ENCODE measurements around the gene BLOC1S1. TPM values are rescaled to one million over a fixed set of nuclear protein-coding genes. Genes with fewer than 3 reads are reported as not detected.

Gene BLOC1S1
- total and polyA plus RNA-seq, 5 donors: 134 to 205 (median 141) TPM

DNA sequence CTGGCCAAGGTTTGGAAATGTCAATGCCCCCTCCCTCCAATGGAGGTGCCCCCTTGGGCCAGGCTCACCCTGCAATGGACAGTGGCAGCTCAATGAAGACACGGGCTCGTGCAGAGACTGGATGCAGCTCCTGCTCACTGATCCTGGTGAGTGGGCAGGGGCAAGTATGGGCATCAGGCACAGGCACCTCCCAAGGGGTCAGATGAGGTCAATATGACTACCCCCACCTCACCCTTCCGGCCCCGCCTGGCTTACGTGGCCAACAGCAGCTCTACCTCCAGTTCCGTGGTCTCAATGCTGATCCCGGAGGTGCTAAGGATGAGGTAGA is 21.7 kb upstream of the BLOC1S1 start:
- Histone ChIP-seq H3K27me3 (ENCODE audit: control insufficient read depth, insufficient read depth) (no peaks in the 10 kb centered on the region), H3K4me3 (ENCODE audit: low read length) (no peak overlapping the region), H3K9me3 (ENCODE audit: control insufficient read depth, low read length) (no peaks in the 10 kb centered on the region), H3K27ac (ENCODE audit: low read length) (no peak overlapping the region), H3K4me1 (ENCODE audit: control insufficient read depth, insufficient read depth, low read length) (no peaks in the 10 kb centered on the region)
- DNase-seq: peak in 1 of 3 donors; percentile 21
- ATAC-seq: peak; percentile 2 to 20
- intact Hi-C loops (cut with DNase I): no loop called here
- WGBS: 92% methylated on average over 7 of the region's 7 CpGs

DNA sequence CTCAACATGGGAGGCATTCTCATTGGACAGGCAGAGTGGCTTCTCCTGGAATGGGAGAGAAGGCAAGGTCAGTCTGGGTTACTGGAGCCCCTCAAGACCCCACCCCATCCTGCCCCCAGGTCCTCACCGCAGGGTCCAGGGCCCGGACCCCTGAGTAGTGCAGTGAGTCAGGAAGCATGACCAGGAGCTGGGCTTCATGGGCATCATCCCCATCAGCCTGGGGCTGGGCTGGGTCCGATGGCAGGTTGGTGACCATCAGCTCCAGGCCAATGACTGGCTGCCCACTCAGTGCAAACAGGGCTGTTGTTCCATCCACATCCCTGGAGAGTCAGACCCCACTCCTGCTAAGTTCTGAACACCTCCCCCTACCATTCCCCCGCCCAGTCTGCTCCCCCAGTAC is 21.2 kb upstream of the BLOC1S1 start:
- no peak overlapping the region for H3K27ac ChIP-seq (ENCODE audit: low read length)

DNA sequence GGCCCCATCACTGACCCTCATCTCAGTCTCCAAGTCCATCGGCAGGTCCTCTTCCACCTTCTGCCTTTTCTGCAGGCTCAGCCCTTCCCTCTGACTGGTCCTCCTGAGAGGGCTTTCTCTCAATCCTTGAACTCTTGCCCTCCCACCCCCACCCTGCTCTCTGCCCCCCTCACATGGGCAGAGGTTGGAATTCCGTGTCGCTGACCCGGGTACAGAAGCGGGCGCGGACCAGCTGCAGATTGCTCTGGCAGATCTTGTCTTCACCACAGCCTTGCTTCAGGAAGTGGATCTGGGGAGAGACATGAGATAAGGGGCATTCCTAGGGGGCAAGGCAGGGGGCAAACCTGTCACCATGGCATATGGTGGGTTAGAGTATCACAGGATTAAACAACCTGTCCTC is 20.5 kb upstream of the BLOC1S1 start:
- no peaks in the 10 kb centered on the region for H3K27me3 ChIP-seq (ENCODE audit: control insufficient read depth, insufficient read depth)
- no peak overlapping the region for H3K27ac ChIP-seq (ENCODE audit: low read length)
- DNase-seq: no peak
- no peaks in the 10 kb centered on the region for H3K4me1 ChIP-seq (ENCODE audit: control insufficient read depth, insufficient read depth, low read length)
- no peak for ATAC-seq
- no peaks in the 10 kb centered on the region for H3K9me3 ChIP-seq (ENCODE audit: control insufficient read depth, low read length)
- 84% methylated on average over 7 of the region's 7 CpGs for WGBS
- intact Hi-C loops (cut with DNase I): no loop called here
- H3K4me3 ChIP-seq (ENCODE audit: low read length): no peak overlapping the region

More for the DNA sequence above, 21.2 kb upstream of the BLOC1S1 start:
- DNase-seq: peak in 2 of 3 donors; percentile 17 to 33
- peak; percentile 3 to 6 for ATAC-seq
- H3K9me3 ChIP-seq (ENCODE audit: control insufficient read depth, low read length): no peaks in the 10 kb centered on the region
- H3K4me1 ChIP-seq (ENCODE audit: control insufficient read depth, insufficient read depth, low read length): no peaks in the 10 kb centered on the region
- H3K4me3 ChIP-seq (ENCODE audit: low read length): no peak overlapping the region
- WGBS: 91% methylated on average over 4 of the region's 4 CpGs
- intact Hi-C loops (cut with DNase I): no loop called here
- H3K27me3 ChIP-seq (ENCODE audit: control insufficient read depth, insufficient read depth): no peaks in the 10 kb centered on the region

- Histone ChIP-seq H3K4me1 (ENCODE audit: control insufficient read depth, insufficient read depth, low read length) (no peaks in the 10 kb centered on the region), H3K27ac (ENCODE audit: low read length) (no peak overlapping the region), H3K27me3 (ENCODE audit: control insufficient read depth, insufficient read depth) (no peaks in the 10 kb centered on the region), H3K9me3 (ENCODE audit: control insufficient read depth, low read length) (no peaks in the 10 kb centered on the region), H3K4me3 (ENCODE audit: low read length) (no peak overlapping the region)
- ATAC-seq: no peak
- WGBS: 88% methylated on average over 6 of the region's 6 CpGs
- intact Hi-C loops (cut with DNase I): no loop called here
- peak in 1 of 3 donors; percentile 33 for DNase-seq
Observed at GRCh38 chr12:55696141-55696540, 19.7 kb upstream of the BLOC1S1 start.

- H3K4me1 ChIP-seq (ENCODE audit: control insufficient read depth, insufficient read depth, low read length): no peaks in the 10 kb centered on the region
- WGBS: 84% methylated on average over 19 of the region's 19 CpGs
- no peaks in the 10 kb centered on the region for H3K27me3 ChIP-seq (ENCODE audit: control insufficient read depth, insufficient read depth)
- peak in 2 of 3 donors; percentile 33 to 47 for DNase-seq
- no peak overlapping the region for H3K27ac ChIP-seq (ENCODE audit: low read length)
- no peak overlapping the region for H3K4me3 ChIP-seq (ENCODE audit: low read length)
- intact Hi-C loops (cut with DNase I): no loop called here
- no peak for ATAC-seq
- H3K9me3 ChIP-seq (ENCODE audit: control insufficient read depth, low read length): no peaks in the 10 kb centered on the region
Observed at GRCh38 chr12:55696796-55697462, 18.9 kb upstream of the BLOC1S1 start.

DNA sequence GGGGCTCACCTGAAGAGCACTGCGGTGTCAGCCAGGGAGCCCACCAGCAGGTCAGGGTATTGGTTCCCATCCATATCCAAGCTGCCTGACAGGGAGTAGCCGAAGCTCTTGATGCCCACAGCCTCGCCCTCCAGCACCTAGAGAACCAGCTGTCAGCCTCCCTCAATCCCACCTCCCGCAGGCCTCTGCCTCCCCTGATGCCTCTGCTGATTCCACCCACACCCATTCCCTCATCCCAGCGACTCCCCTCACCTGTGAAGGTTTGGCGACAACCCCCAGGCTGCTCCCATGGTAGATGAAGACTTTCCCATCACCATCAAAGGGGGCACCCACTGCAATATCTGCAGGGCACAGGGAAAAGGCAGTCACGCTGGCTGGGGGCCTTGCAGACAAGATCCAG is 18.2 kb upstream of the BLOC1S1 start:
- H3K27ac ChIP-seq (ENCODE audit: low read length): no peak overlapping the region
- WGBS: 86% methylated on average over 7 of the region's 7 CpGs

GRCh38 chr12:55698241-55698955 is 17.4 kb upstream of the BLOC1S1 start:
- peak in 2 of 3 donors; percentile 27 to 37 for DNase-seq
- WGBS: 91% methylated on average over 16 of the region's 16 CpGs
- H3K27ac ChIP-seq (ENCODE audit: low read length): no peak overlapping the region
- H3K4me1 ChIP-seq (ENCODE audit: control insufficient read depth, insufficient read depth, low read length): peaks cover 1% of the 10 kb centered on the region
- no peaks in the 10 kb centered on the region for H3K9me3 ChIP-seq (ENCODE audit: control insufficient read depth, low read length)
- ATAC-seq: no peak
- H3K27me3 ChIP-seq (ENCODE audit: control insufficient read depth, insufficient read depth): no peaks in the 10 kb centered on the region
- intact Hi-C loops (cut with DNase I): no loop called here
- H3K4me3 ChIP-seq (ENCODE audit: low read length): no peak overlapping the region

More for the DNA sequence above, 18.2 kb upstream of the BLOC1S1 start:
- intact Hi-C loops (cut with DNase I): no loop called here
- Histone ChIP-seq H3K27me3 (ENCODE audit: control insufficient read depth, insufficient read depth) (no peaks in the 10 kb centered on the region), H3K4me1 (ENCODE audit: control insufficient read depth, insufficient read depth, low read length) (no peaks in the 10 kb centered on the region), H3K4me3 (ENCODE audit: low read length) (no peak overlapping the region), H3K9me3 (ENCODE audit: control insufficient read depth, low read length) (no peaks in the 10 kb centered on the region)
- DNase-seq (peak in 1 of 3 donors; percentile 18), ATAC-seq (no peak)

GRCh38 chr12:55698965-55699364 is 16.9 kb upstream of the BLOC1S1 start:
- 90% methylated on average over 1 of the region's 1 CpG for whole genome bisulfite sequencing
- Histone ChIP-seq H3K9me3 (ENCODE audit: control insufficient read depth, low read length) (no peaks in the 10 kb centered on the region), H3K4me1 (ENCODE audit: control insufficient read depth, insufficient read depth, low read length) (peaks cover 6% of the 10 kb centered on the region), H3K4me3 (ENCODE audit: low read length) (no peak overlapping the region), H3K27me3 (ENCODE audit: control insufficient read depth, insufficient read depth) (no peaks in the 10 kb centered on the region), H3K27ac (ENCODE audit: low read length) (no peak overlapping the region)
- intact Hi-C loops (cut with DNase I): no loop called here
- DNase-seq (peak in 2 of 3 donors; percentile 32 to 39), ATAC-seq (no peak)

DNA sequence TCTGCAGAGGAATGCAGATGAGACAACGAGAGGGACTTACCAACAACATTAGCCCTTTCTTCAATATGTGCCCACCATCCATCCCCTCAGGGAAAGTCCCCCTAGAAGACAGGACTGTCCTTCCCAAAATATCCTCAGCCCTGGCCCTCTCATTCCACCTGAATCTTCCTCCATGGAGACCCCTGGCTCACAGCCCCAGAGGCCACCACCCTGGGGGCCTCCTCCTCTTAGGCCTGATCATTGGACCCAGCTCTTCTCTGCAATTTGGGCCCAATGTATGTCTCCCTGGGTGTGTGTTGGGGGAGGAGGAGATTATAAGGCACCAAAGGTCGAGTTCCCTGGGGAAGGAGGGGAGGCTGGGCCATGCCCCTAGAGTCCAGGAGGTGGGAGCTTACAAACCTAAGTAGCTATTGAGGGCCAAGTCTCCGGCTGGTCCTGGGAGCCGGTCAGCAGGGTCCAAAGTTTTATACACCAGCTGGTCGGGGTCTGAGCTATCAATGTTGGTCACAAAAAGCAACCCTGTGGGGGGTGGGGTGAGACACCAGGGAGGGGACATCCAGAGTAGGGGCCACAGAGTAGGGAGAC is 16.3 kb upstream of the BLOC1S1 start:
- H3K4me3 ChIP-seq (ENCODE audit: low read length): no peak overlapping the region
- no peaks in the 10 kb centered on the region for H3K27me3 ChIP-seq (ENCODE audit: control insufficient read depth, insufficient read depth)
- intact Hi-C loops (cut with DNase I): no loop called here
- H3K4me1 ChIP-seq (ENCODE audit: control insufficient read depth, insufficient read depth, low read length): peaks cover 6% of the 10 kb centered on the region
- H3K27ac ChIP-seq (ENCODE audit: low read length): no peak overlapping the region
- 68% methylated on average over 5 of the region's 5 CpGs for WGBS
- ATAC-seq: no peak
- H3K9me3 ChIP-seq (ENCODE audit: control insufficient read depth, low read length): no peaks in the 10 kb centered on the region
- DNase-seq: peak in 1 of 3 donors; percentile 14

GRCh38 chr12:55700255-55701018 is 15.4 kb upstream of the BLOC1S1 start:
- peak in 2 of 3 donors; percentile 48 to 56 for DNase-seq
- intact Hi-C loops (cut with DNase I): no loop called here
- peaks cover 6% of the 10 kb centered on the region for H3K4me1 ChIP-seq (ENCODE audit: control insufficient read depth, insufficient read depth, low read length)
- H3K9me3 ChIP-seq (ENCODE audit: control insufficient read depth, low read length): no peaks in the 10 kb centered on the region
- H3K4me3 ChIP-seq (ENCODE audit: low read length): no peak overlapping the region
- peak overlapping the region; percentile 62 for H3K27ac ChIP-seq (ENCODE audit: low read length)
- H3K27me3 ChIP-seq (ENCODE audit: control insufficient read depth, insufficient read depth): no peaks in the 10 kb centered on the region
- WGBS: 79% methylated on average over 21 of the region's 21 CpGs
- ATAC-seq: no peak

GRCh38 chr12:55702861-55703260 is 13.0 kb upstream of the BLOC1S1 start:
- Histone ChIP-seq H3K27ac (ENCODE audit: low read length) (peak overlapping the region; percentile 95), H3K27me3 (ENCODE audit: control insufficient read depth, insufficient read depth) (no peaks in the 10 kb centered on the region), H3K4me1 (ENCODE audit: control insufficient read depth, insufficient read depth, low read length) (peaks cover 8% of the 10 kb centered on the region), H3K4me3 (ENCODE audit: low read length) (no peak overlapping the region), H3K9me3 (ENCODE audit: control insufficient read depth, low read length) (no peaks in the 10 kb centered on the region)
- intact Hi-C loops (cut with DNase I): no loop called here
- DNase-seq (peak in 1 of 3 donors; percentile 58), ATAC-seq (peak in 1 of 2 donors; percentile 0)
- WGBS: 83% methylated on average over 8 of the region's 8 CpGs
